HEK293T (cell line): ENCODE results near the gene FAM163B.

Experiments used
- CTCF ChIA-PET: fragments of 350-600 bp; formaldehyde crosslinking; extraction: SDS; loops from one replicate; lab custom pipeline; 2021; ENCODE audit warnings: antibody characterized with exemption, inconsistent platforms; lab: Yijun Ruan, JAX
- POLR2A ChIA-PET: fragments of 350-600 bp; formaldehyde crosslinking; extraction: SDS; loops from one replicate; lab custom pipeline; 2020; ENCODE audit warnings: antibody characterized with exemption, inconsistent platforms; lab: Yijun Ruan, JAX
- DNase-seq: peaks from one replicate; pipeline ENCODE4 v3.0.0; 2012; ENCODE audit warnings: mixed read lengths; ENCODE audit errors: extremely low spot score
- ARNT ChIP-seq: fragments of 450-650 bp; IDR thresholded peaks from 2 replicates; pipeline ENCODE4 v1.6.1; 2017; ENCODE audit warnings: mild to moderate bottlenecking
- BHLHE40 ChIP-seq: fragments of 450-650 bp; IDR thresholded peaks from 2 replicates; pipeline ENCODE4 v1.6.1; 2016; ENCODE audit warnings: mild to moderate bottlenecking, moderate library complexity, borderline replicate concordance
- CTBP1 ChIP-seq: fragments of 450-650 bp; IDR thresholded peaks from 2 replicates; pipeline ENCODE4 v1.6.1; 2016; ENCODE audit warnings: borderline replicate concordance
- ELF4 ChIP-seq: fragments of 450-650 bp; IDR thresholded peaks from 2 replicates; pipeline ENCODE4 v1.6.1; 2017; ENCODE audit warnings: antibody characterized with exemption
- FOXA1 ChIP-seq: fragments of 450-650 bp; IDR thresholded peaks from 2 replicates; pipeline ENCODE4 v1.6.1; 2016; ENCODE audit warnings: mild to moderate bottlenecking
- FOXK2 ChIP-seq: fragments of 450-650 bp; IDR thresholded peaks from 2 replicates; pipeline ENCODE4 v1.6.1; 2016; ENCODE audit warnings: mild to moderate bottlenecking
- FOXM1 ChIP-seq: fragments of 450-650 bp; IDR thresholded peaks from 2 replicates; pipeline ENCODE4 v1.6.1; 2017; ENCODE audit warnings: mild to moderate bottlenecking, borderline replicate concordance
- HDGF ChIP-seq: fragments of 450-650 bp; IDR thresholded peaks from 2 replicates; pipeline ENCODE4 v1.6.1; 2017; ENCODE audit warnings: antibody characterized with exemption, borderline replicate concordance
- L3MBTL2 ChIP-seq: fragments of 450-650 bp; conservative IDR thresholded peaks from 2 replicates; pipeline ENCODE4 v1.6.1; 2016; ENCODE audit warnings: mild to moderate bottlenecking
- LEF1 ChIP-seq: fragments of 450-650 bp; IDR thresholded peaks from 2 replicates; pipeline ENCODE4 v1.6.1; 2017; ENCODE audit warnings: mild to moderate bottlenecking, borderline replicate concordance
- NFRKB ChIP-seq: fragments of 450-650 bp; IDR thresholded peaks from 2 replicates; pipeline ENCODE4 v1.6.1; 2016; ENCODE audit warnings: mild to moderate bottlenecking, moderate library complexity
- PKNOX1 ChIP-seq: fragments of 450-650 bp; IDR thresholded peaks from 2 replicates; pipeline ENCODE4 v1.6.1; 2016
- SP1 ChIP-seq: fragments of 450-650 bp; IDR thresholded peaks from 2 replicates; pipeline ENCODE4 v1.6.1; 2017
- SUZ12 ChIP-seq: fragments of 450-650 bp; IDR thresholded peaks from 2 replicates; pipeline ENCODE4 v1.6.1; 2016; ENCODE audit warnings: mild to moderate bottlenecking
- TARDBP ChIP-seq: fragments of 450-650 bp; IDR thresholded peaks from 2 replicates; pipeline ENCODE4 v1.6.1; 2016
- ZNF384 ChIP-seq: fragments of 450-650 bp; IDR thresholded peaks from 2 replicates; pipeline ENCODE4 v1.6.1; 2016

The FAM163B gene

GRCh38 chr9:133531293-133531692, 77.9 kb downstream of the FAM163B start:
- TF ChIP-seq TARDBP (no peak), HDGF (no peak)
- ChIA-PET POLR2A (no interaction called here), CTCF (no interaction called here)
- DNase-seq, result no peak

- CTCF ChIA-PET, result no interaction called here
- no peak for DNase-seq
- POLR2A ChIA-PET, result interaction anchor here (0.8 kb wide), 1 partner anchor 21 kb away, joined by 4 read pairs; no protein-coding TSS in a partner anchor
- TF ChIP-seq HDGF (no peak), NFRKB (no peak), L3MBTL2 (no peak)
These were observed 79.3 kb downstream of the FAM163B start for GRCh38 chr9:133529874-133530273.

GRCh38 chr9:133529457-133529856, 79.7 kb downstream of the FAM163B start:
- DNase-seq, result no peak
- ChIA-PET POLR2A (interaction anchor here (0.8 kb wide), 1 partner anchor 20 kb away, joined by 4 read pairs; no protein-coding TSS in a partner anchor), CTCF (no interaction called here)
- TF ChIP-seq PKNOX1 (no peak), ARNT (no peak)

- ChIA-PET POLR2A (no interaction called here), CTCF (no interaction called here)
- TF ChIP-seq ARNT (no peak), TARDBP (no peak), CTBP1 (no peak), ZNF384 (no peak), SUZ12 (no peak), LEF1 (no peak)
- DNase-seq, result no peak
These were observed 80.3 kb downstream of the FAM163B start for GRCh38 chr9:133528876-133529241.

- DNase-seq, result no peak
- TF ChIP-seq L3MBTL2 (no peak), NFRKB (no peak), FOXK2 (no peak), HDGF (no peak), ZNF384 (no peak), SUZ12 (no peak), CTBP1 (no peak), FOXM1 (no peak), ARNT (no peak), SP1 (no peak), FOXA1 (no peak), LEF1 (no peak), PKNOX1 (no peak), TARDBP (no peak), ELF4 (no peak), BHLHE40 (no peak)
- ChIA-PET CTCF (interaction anchor here (0.6 kb wide), 1 partner anchor 163 kb away, joined by 3 read pairs; no protein-coding TSS in a partner anchor), POLR2A (no interaction called here)
These were observed 81.0 kb downstream of the FAM163B start for GRCh38 chr9:133528001-133528875.

- ChIA-PET CTCF (interaction anchor here (0.6 kb wide), 1 partner anchor 164 kb away, joined by 3 read pairs; no protein-coding TSS in a partner anchor), POLR2A (no interaction called here)
- DNase-seq, result no peak
- TF ChIP-seq SUZ12, result no peak
- no peak for TF ChIP-seq FOXM1
- no peak for TF ChIP-seq SP1
- no peak for TF ChIP-seq FOXA1
- TF ChIP-seq FOXK2, result no peak
- no peak for TF ChIP-seq ARNT
- TF ChIP-seq ELF4, result no peak
- no peak for TF ChIP-seq CTBP1
- no peak for TF ChIP-seq L3MBTL2
These were observed 81.7 kb downstream of the FAM163B start for GRCh38 chr9:133527444-133527920.
